RWPE1 (cell line): Measurements from ENCODE around the gene GLP1R.

Source experiments
- CTCF ChIA-PET: fragments of 350-600 bp; sonication (Branson Sonifier 250); formaldehyde crosslinking; extraction: SDS; loops from one replicate; lab custom pipeline; 2021; lab: Yijun Ruan, JAX
- POLR2A ChIA-PET: fragments of 400-600 bp; formaldehyde crosslinking; extraction: SDS; loops from one replicate; lab custom pipeline; 2020; ENCODE audit warnings: antibody characterized with exemption; ENCODE audit not compliant: low non-redundant PET; lab: Yijun Ruan, JAX
- DNase-seq: peaks from one replicate; pipeline ENCODE4 v3.0.0; 2012; ENCODE audit warnings: low spot score
- H3K27ac ChIP-seq: fragments of 450-650 bp; 2 replicates; pipeline ENCODE4 v1.5.1; 2017
- TF ChIP-seq, protein P1 (sequence below): fragments of 450-650 bp; conservative IDR thresholded peaks from 2 replicates; pipeline ENCODE4 v1.5.1; 2017; ENCODE audit warnings: low read depth, mild to moderate bottlenecking

Gene GLP1R

DNA sequence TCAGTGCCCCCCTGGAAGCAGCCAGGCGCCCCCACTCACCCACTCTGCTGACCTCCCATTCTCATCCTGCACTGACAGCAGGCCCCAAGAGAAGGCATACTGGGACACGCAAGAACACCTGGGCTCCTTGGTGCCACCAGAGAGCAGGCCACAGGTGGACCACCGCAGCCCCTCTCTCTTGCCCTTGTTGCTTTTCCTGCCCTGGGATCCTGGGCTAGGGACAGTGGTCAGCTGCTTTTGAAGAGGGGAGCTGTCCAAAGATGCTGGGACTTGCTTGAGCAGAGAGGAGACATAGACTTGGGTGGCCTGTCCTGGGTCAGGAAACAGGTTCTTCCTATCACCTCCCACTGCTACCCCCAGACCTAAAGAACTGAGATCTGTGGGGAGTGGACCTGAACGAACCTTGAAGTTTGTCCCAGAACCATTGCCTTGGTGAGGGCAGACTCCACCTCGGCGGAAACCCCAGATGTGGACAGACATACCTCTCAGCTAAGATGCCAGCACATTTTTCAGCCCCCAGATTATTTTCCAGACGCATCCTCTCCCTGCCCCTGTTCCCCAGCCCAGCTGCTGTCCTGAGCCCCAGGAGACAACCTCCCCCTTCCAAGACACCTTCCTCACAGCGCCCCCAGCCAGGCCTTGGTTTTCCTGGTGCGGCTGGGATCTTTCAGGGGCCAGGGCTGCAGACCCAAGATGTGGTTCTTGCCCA is 1.1 kb downstream of the GLP1R start:
- no peak overlapping the region for H3K27ac ChIP-seq
- ChIA-PET CTCF (no interaction called here), POLR2A (interaction anchor here (0.6 kb wide), 1 partner anchor 38 kb away, joined by 3 read pairs; no protein-coding TSS in a partner anchor)
- TF ChIP-seq, protein P1, sequence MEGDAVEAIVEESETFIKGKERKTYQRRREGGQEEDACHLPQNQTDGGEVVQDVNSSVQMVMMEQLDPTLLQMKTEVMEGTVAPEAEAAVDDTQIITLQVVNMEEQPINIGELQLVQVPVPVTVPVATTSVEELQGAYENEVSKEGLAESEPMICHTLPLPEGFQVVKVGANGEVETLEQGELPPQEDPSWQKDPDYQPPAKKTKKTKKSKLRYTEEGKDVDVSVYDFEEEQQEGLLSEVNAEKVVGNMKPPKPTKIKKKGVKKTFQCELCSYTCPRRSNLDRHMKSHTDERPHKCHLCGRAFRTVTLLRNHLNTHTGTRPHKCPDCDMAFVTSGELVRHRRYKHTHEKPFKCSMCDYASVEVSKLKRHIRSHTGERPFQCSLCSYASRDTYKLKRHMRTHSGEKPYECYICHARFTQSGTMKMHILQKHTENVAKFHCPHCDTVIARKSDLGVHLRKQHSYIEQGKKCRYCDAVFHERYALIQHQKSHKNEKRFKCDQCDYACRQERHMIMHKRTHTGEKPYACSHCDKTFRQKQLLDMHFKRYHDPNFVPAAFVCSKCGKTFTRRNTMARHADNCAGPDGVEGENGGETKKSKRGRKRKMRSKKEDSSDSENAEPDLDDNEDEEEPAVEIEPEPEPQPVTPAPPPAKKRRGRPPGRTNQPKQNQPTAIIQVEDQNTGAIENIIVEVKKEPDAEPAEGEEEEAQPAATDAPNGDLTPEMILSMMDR: no peak
- no peak for DNase-seq

DNA sequence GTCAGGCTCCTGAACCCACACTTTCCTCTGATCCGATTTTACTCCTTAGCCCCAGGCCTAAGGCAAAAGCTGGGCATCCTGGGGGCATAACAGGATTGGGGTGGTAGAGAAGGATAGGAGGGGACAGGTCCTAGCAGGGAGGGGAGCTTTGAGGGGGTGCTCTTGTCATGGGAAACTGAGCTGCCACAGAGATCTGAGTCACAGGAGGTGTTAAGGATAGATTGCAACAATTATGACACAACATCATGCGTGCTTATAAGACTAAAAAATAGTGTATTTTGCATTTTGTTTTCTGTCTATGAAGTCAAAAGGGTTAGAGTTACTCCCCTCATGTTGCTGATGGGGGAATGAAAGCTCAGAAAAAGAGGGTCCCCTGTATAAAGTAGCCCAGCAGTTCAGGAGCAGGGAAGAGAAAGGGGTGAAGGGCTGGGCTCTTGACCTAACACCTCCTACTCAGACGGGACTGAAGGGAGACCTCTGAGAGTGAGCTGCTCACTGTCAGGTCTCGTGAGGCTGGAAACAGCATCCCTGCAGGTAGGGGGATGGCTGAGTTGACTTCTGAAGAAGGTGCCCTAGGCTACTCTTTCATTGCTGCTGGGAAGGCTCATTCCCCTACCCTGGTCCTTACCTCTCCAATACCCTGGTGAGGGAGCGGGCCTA is 2.0 kb downstream of the GLP1R start:
- TF ChIP-seq, protein P1: no peak
- DNase-seq: no peak
- CTCF ChIA-PET: no interaction called here
- no peak overlapping the region for H3K27ac ChIP-seq
- POLR2A ChIA-PET: no interaction called here

DNA sequence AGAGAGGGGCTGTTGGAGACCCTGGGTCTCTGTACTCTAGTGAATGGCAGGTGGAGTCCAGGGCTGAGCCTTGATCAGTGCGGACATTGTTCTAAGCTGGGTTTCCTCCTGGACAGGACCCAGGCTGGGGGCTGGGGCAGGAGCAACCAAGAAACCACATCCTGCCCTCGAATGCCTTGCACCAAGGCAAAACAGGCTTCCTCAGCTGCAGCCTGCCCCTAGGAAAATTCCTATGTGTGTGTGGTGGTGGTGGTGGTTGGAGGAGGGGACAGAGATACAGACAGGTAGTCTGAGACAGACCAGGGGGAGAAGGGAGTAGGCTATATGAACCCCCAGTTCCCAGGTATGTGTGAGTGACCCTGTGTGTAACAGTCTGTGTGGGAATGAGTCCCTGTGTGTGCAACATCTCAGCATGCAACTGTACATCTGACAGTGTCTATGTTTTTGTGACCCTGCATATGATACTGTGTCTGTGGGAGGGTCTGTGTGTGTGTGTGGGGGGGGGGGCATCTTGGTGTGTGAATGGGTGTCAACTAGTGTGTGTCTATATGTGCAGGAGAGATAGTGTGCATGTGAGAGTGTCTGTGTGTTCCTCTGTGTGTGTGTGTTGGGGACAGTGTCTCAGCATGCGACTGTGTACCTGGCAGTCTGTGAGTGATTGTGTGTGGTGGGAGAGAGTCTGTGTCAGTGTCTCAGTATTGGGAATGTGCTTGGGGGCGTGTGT is 3.0 kb downstream of the GLP1R start:
- DNase-seq: no peak
- TF ChIP-seq, protein P1: no peak
- H3K27ac ChIP-seq: no peak overlapping the region
- POLR2A ChIA-PET: no interaction called here
- CTCF ChIA-PET: no interaction called here

DNA sequence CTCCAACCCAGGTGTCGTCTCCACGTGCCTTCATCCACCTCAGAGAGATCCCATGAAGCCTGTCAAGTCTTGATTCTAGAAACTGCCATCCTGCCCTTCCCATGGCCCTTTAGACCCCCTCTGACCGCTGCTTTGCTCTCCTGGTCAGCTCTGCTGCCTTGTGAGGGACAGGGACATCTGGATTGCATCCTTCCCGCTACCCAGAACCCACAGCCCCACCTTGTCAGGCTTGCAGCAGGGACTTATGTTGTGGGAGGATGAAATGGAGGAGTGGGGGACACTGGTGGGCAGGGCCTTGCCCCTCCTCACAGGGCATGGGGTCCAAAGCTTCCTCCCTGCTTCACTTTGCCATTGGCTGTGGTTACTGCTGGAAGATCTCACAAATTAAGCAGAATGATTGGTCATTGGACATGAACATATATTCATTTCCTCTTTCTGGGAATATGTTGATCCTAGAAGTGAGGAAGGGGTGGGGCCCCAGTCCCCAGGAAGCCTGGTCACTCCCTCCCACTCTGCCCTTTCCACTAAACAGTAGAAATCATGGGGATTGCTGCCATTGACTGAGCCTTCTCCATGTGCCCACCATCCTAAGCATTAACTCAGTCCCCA is 4.5 kb downstream of the GLP1R start:
- CTCF ChIA-PET: no interaction called here
- POLR2A ChIA-PET: no interaction called here
- no peak overlapping the region for H3K27ac ChIP-seq
- TF ChIP-seq, protein P1: no peak
- no peak for DNase-seq

DNA sequence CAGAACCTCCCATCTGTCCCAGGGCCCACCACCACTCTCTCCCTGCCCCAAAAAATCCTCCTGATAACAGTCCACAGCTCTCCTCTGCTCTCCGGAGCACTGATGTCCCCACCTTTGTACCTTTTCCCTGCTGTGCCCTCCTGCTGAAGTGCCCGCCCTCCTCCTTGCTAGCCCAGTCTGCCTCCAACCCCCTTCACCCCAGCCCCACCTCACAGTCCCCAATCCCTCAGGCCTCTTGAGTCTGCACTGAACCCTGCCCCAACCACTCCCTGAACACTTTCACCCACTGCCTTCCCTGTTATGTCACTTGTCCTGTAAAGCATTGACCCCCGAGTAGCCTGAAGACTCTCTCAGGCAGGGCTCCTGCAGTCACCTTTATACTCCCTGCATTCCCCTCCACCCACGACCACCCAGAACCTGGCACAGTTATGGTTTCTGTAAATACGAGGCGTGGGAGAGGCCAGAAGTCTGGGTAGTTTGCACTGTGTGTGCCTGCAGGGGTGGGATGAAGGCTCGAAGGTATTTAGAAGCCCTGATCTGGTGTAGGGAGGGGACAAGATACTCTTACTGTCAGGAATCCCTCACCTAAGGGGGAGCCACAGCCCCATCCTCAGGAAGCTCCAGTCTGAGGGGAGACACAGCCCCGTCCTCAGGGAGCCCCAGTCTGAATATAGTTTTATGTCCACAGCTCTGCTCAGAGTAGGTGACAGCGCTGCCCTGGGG is 5.4 kb downstream of the GLP1R start:
- CTCF ChIA-PET: no interaction called here
- DNase-seq: no peak
- POLR2A ChIA-PET: no interaction called here
- H3K27ac ChIP-seq: no peak overlapping the region
- TF ChIP-seq, protein P1: no peak
